Ovary (tissue), 3 donors: ENCODE results near the gene FTL.

Experiments used
- EP300 ChIP-seq: sonication (generic); formaldehyde crosslinking; IDR thresholded peaks from one replicate; pipeline ENCODE4 v1.6.1; 2017; ENCODE audit warnings: antibody characterized with exemption
- POLR2A ChIP-seq: fragments of 450-650 bp; IDR thresholded peaks from one replicate; pipeline ENCODE4 v1.6.1; 2017; ENCODE audit warnings: antibody characterized with exemption, mild to moderate bottlenecking, moderate library complexity
- TF ChIP-seq, protein P1 (sequence below), 3 donors: fragments of 450-650 bp in 2 of 3; fragments of 200-600 bp in 1 of 3; IDR thresholded peaks; one replicate each; pipeline versions ENCODE4 v1.5.1 to v1.8.0; 2016 to 2022; ENCODE audit warnings: antibody characterized with exemption in 3 of 3, mild to moderate bottlenecking in 1 of 3
- donor health status: DM: no; HTN: no; CAD: no.

DNA sequence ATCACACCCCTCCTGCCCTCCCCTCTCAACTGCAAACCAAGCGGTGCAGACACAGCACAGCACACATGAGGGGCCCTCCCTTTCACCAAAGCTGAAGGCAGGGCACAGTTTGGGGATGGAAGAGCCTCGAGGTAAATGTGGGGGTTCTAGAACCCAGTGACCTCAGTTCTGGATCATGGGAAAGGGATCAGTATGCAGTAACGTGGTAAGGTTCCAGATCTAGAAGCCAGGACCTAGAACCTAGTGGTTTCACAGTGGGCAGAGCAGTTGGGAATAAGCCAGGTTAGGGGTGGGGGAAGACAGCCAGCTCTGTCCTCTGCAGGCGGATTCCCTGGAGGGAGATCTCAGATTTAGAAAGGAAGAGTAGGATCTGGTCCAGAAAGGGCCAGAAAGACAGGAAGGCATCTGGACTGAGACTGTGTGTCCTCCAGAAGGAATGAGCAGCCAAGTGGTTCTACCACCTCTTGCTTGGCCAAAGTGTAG lies 3.1 kb downstream of the FTL start:
- TF ChIP-seq, protein P1, sequence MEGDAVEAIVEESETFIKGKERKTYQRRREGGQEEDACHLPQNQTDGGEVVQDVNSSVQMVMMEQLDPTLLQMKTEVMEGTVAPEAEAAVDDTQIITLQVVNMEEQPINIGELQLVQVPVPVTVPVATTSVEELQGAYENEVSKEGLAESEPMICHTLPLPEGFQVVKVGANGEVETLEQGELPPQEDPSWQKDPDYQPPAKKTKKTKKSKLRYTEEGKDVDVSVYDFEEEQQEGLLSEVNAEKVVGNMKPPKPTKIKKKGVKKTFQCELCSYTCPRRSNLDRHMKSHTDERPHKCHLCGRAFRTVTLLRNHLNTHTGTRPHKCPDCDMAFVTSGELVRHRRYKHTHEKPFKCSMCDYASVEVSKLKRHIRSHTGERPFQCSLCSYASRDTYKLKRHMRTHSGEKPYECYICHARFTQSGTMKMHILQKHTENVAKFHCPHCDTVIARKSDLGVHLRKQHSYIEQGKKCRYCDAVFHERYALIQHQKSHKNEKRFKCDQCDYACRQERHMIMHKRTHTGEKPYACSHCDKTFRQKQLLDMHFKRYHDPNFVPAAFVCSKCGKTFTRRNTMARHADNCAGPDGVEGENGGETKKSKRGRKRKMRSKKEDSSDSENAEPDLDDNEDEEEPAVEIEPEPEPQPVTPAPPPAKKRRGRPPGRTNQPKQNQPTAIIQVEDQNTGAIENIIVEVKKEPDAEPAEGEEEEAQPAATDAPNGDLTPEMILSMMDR (IDR thresholded peaks at IDR 0.05), result no peak
- TF ChIP-seq POLR2A (no peak), EP300 (no peak)
